Suppressor macrophage treated with lipopolysaccharide for 1 hour (primary cell): Measurements from ENCODE around the gene ADAMTS14.

Experiments
- DNase-seq, 3 donors: peaks; one replicate each; pipeline ENCODE4 v3.0.0-alpha.2; 2020 to 2022

Gene ADAMTS14

DNA sequence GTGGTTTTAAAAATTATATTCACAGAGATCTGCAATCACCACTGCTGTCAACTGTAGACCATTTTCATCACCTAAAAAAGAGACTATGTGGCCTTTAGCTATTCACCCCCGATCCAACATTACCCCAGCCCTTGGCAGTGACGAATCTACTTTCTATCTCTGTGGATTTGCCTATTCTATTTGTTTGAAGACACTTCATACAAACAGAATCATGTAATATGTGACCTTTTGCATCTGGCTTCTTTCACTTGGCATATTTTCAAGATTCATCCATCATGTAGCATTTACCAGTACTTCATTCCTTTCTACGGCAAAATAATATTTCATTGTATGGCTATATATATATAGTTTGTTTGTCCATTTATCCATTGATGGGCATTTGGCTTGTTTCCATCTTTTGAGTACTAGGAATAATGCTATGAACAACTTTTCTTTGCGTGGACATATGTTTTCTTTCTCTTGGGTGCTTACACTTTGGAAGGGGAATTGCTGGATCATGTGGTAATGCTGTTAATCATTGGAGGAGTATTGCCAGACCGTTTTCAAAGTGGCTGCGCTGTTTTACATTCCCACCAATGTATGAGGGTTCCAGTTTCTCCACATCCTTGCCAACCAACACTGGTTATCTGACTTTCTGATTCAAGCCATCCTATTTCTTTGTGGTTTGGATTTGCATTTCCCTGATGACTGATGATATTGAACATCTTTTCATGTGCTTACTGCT is 22.3 kb downstream of the ADAMTS14 start:
- DNase-seq, result no peak

DNA sequence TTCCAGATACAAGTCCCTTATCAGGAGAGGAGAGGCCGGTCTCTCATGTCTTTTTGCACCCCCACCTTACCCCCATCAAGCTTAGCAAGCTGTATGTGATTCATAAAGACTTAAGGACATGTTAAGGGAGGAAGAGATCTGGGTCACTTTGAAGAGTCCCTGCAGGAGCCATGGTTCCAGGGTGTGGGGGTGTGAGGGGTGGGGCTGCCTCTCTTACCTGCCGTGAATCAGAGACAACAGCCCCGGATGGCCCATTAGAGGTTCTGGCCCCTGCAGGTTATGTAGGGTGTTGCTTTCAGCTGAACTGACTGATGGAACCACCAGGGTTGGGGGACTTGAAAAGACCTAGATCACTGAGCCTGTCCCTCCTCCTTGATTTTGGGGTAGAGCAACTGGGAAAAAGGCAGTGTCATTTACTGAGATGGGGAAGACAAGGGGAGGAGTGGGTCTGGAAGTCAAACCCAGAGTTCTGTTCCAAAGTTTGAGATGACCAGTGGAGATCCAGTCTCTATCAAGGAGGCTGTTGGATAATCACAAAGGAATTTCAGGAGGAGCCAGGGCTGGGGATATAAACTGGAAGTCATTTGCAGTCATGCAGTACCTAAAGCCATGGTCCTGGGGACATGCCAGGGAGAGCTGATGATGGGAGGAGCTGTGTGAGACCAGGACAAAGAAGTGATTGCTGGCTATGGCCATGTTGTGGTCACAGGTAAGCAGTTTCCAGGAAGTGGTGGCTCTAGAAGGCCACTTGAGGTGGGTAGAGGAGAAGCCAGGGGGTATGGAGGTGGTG is 23.1 kb downstream of the ADAMTS14 start:
- no peak for DNase-seq

DNA sequence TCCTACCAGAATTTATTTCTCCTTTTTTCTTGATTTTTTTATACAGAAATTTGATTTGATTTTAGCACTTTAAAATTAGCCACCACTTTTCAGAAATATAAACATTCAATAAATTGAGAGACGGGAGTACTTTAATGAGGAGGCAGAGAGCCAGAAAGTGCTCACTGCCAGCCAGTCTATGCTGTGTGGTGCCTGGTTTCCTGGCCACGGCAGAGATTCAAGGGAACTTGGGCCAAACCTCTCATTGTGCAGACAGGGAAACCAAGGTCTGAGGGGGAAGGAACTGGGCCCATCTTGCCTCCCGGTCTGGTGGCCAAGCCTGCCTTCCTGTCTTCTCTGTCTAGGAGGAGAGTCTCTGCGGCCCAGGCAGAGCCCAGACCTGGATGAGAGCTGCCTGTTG is 25.9 kb downstream of the ADAMTS14 start:
- no peak for DNase-seq

DNA sequence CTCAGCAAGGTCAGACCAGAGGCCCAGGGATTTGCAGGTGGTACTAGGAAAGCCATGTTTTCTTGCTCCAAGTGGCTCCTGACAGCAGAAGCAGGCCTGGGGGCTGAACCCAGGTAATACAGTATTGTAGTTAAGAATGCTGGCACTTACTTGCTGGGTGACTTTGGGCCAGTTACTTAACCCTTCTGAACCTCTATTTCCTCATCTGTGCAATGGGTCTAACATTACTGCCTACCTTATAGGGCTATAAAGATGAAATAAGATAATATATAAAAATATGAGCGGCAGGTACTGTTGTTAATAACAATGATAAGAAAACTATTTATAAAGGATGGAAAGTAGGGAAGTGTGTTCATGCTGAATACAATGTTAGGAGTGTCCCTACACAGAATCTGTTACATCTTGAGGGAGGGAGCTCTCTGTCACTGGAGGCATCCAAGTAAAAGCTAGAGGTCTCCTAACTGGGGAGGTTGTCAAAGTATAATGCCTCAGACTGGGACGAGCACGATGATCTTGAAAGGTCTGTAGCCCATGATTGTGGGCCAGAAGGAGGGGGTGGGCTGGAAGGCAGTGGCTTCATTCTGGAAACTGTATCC is 26.9 kb downstream of the ADAMTS14 start:
- DNase-seq, result no peak

DNA sequence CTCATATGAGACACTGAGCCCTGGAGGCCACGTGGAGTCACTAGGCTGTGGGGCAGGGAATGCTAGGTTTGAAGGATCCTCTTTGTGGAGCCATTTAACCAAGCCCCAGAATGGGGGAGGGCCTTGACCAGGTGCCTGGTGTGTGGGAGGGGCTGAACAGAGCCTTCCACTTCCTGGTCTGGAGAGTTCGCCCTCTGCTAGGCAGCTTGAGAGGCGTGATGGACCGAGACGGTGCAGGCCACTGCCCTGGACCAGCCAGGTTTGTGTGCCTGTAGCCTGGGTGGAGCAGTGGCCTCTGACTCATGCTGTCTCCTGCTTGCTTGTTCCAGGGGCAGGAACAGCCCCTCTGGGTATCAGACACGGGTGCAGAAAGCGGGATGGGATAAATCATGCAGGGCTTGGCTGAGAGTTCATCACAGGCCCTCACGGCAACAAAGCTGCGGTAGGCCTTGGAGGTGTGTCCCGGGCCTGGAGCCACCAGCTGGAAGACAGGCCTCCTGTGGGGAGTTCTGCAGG is 27.4 kb downstream of the ADAMTS14 start:
- DNase-seq, result no peak

DNA sequence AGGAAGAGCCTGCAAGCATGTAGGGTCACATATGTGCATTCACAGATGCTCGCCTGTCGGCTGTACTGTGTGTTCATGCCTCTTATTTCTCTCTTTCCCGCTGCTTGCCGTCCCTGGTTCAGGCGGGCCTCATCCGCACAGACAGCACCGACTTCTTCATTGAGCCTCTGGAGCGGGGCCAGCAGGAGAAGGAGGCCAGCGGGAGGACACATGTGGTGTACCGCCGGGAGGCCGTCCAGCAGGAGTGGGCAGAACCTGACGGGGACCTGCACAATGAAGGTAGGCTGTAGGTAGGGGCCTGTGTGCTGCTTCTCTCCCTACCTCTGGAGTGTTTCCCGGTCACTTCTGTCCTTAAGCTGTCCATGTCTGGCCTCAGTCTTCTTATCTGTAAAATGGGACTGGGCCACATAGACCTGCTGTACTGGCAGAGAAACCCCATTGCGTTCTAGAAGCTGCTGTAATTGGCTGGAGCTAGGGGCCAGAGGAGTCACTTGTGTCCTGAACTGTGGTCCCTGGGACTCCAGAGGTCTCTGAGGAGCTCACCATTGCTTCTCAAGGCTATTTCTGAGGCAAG is 30.0 kb downstream of the ADAMTS14 start:
- DNase-seq, result no peak

DNA sequence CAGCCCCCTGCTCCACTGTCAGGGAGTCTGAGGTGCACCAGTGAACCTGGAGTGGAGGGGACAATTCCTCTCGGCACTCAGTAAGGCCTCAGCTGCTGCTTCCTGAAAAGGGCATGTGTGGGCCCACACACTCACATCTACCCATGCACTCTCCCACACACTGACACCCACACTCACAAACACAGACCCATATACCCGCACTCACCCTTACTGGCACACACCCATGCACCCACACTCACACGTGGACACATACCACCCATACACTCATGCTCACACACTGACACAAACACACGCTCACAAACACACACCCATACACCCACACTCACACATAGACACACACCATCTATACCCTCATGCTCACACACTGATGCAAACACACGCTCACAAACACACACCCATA is 31.9 kb downstream of the ADAMTS14 start:
- no peak for DNase-seq

DNA sequence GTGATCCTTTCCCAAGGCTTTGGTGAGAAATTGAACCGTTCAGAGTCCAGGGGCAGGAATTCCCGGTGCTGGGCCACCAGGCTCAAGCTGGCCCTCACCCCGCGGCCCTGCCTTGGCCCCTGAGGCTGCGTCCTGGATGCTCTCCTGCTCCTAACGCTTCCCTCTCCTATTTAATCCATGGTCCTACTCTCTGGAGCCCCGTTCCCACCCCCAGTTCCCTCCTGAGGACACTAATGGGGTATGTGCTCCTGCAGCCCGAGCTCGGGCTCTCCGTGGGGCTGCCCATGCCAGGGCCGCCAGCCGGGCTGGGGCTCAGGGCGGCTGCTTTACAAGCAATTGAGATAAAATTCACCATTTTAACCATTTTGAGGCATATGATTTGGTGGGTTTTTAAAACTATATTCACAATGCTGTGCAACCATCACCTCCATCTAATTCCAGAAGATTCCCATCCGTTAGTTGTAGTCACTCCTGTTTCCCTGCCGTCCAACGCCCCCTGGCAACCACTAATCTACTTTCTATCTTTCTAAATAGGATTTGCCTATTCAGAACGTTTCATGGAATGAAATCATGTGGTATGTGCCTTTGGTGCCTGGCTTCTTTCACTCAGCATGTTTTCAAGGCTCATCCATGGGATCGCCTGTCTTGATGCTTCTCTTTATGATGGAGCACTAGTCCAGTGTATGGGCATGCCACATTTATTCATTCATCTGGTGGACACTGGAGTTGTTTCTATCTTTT is 33.0 kb downstream of the ADAMTS14 start:
- no peak for DNase-seq

DNA sequence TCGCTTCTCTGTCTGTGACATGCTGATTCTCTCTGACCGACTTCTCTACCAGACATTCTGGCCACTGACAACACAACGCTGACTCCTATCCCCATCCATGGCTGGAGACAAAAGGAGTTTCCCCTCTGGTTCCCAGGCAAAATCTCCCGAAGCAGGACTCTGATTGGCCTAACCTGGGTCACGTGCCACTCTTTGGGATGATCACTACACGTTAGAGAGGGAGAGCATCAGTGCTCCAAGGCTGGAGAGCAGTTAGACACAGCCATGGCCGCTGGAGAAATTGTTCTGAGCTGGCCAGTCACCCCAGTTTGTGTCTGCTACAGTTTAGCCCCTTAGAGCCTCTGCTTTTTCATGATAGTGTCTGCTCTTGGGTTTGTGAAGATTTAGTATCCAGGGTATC is 38.9 kb downstream of the ADAMTS14 start:
- no peak for DNase-seq

DNA sequence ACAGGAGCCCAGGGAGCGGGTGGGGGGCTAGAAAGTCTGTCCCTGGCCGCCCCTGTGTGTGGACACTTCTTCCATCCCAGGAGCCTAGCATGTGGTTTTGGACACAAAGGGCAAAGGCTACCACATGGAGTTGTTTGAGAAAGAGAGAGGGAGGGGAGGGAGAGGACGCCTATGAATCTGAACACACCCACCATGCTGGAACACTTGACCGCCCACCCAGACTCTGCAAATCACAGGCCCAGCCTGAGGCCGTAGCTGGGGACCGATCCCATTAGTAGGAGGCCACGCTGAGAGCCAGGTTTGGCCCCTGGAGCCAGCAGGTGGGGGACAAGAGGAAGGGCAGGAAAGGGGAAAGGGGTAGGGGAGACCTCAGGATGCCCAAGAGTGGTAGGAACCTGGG is 39.6 kb downstream of the ADAMTS14 start:
- no peak for DNase-seq

DNA sequence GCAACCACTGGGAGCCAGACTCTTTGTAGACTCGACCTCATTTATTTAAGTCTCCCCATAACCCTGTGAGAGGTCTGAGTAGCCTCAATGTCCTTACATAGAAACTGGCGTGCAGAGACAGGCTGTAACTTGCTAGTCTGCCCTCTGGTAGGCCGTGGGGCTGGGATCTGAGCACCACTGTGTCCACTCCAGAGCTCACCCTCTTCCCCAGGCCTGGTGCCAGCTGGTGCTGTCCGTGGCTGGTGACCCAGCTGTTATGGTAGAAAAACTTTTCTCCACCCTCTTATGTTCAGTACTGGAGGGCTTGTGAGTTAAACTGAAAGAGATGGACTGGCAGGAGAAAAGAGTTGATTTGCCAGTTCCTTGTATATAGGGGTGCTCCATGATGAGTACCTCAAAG is 41.9 kb downstream of the ADAMTS14 start:
- no peak for DNase-seq

DNA sequence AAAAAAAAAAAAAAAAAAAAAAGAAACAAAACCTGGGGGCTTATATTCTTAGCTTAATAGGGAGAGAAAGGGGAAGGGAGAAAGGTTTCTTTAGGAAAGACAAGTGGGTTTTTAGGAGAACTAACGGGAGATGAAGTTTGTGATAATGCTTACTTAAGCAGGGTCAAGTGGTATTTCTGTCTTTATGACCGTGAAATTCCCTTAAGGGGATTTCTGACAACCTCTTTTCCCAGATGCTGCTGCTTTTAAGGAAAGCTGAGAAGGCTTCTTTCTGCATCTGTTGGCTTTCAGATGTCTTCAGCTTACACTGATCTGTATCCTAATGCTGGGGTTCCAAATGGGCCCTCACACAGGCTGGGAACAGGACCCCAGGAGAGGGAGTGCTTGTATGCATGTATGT is 42.6 kb downstream of the ADAMTS14 start:
- peak; percentile 25 to 53 (median 33) for DNase-seq

DNA sequence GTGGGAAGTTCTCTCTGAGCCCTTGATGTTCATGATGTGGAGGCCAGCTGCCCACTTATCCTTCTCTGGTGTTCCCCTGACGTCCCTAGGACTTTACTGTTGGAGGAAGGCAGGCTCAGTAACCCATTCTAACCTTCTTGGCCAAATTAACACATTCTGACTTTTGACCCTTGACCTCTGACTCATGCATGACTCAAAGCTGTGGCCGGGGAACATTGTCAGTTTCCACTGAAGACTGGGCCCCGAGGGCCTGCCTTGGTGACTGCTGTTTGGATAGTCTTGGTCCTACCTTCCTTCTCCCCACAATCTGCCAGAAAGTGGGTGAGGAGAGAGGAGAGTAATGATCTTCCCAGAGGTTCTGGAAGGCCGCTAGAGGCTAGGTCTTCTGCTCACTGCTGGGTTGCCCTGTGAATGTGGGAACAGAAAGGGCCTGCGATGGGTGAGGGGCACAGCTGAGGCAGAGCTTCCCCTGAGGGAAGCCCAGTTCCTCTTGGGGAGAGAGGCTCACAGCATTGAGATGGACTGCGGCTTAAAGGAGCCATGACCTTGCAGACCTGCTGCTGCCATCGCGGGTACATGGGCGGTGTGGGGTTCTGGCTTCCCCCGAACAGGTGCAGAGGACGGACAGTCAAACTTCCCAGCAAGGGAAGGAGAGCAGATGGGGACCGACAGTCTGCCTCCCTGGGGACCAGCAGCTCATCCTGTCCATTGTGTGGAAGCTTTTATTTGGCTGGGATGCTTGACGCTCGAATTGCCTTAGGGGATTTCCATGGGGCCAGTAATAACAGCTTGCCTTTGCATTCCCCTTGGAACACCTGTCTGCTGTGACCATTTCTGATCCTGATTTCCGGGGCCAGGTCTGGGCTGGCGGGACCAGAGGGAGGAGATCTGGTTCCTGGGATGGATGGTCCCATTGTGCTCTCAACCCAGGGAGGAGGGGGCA is 43.8 kb downstream of the ADAMTS14 start:
- DNase-seq, result peak; percentile 74 to 85 (median 75)

DNA sequence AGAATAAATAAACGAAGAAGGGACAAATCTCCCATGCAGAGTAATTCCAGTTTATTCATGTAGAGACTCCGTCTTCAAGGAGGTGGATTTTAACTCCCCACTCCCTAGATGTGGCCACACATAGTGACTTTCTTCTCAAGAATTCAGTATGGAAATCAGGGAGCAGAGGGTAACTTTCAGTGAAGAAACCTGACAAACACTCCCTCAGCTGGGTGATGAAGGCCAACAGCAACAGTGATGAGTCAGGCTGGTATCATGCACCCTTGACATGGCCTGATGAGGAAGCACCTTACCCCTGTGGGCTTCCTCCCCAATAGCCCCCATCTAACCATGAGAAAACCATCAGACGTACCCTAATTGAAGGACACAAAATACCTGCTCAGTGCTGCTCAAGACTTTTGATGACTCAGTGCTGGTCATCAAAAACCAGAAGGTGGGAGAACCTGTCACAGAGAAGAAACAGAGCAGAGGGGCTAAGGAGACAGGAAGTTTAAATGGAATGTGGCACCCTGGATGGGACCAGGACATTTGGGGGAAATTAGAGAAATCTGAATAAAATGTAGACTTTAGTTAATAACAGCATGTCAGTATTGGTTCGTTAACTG is 50.6 kb downstream of the ADAMTS14 start:
- DNase-seq, result peak; percentile 50 to 63 (median 63)

DNA sequence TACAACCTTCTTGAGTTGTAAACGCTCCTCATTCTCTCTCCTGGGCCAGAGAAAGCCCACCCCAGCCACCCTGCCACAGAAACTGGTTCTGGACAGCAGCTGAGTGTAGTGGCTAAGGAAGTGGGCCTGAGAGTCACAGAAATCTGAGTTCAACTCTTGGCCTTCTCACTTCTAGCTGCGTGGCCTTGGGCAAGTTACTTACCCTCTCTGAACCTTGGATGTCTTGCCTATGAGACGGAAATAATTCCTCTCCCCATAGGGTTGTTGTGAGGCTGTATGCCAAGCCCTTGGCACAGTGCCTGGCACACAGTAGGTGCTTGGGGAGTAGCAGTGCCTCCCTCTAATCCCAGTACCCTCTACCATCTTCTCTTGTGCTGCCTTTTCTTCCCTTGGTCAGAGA is 51.5 kb downstream of the ADAMTS14 start:
- DNase-seq, result no peak

DNA sequence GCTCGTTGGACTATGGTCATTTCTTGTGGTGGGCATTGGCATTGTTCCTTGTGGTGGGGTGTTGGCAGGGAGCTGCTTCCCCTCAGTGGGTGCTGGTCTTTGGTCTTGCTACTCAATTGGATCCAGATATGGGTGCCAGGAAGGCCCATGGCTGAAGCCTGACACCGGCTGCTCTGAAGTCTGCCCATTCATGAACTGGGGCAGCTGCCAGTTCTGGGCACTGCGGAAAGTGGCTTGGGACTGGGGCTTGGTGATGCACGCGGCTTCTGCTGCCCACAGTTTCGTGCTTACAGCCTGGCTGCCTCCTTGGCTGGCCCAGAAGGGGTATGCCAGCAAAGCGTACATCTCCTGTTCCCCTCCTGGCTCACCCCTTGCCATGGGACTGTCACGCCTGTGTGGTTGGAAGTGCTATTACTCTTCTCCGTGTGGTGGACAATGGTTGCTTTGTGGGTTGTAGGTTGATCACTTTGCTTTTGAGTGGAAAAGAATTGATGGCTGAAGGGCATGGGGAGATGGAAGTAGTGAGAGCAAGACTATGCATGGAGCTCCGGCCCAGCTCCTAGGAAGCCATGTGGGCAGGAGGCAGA is 54.7 kb downstream of the ADAMTS14 start:
- no peak for DNase-seq

DNA sequence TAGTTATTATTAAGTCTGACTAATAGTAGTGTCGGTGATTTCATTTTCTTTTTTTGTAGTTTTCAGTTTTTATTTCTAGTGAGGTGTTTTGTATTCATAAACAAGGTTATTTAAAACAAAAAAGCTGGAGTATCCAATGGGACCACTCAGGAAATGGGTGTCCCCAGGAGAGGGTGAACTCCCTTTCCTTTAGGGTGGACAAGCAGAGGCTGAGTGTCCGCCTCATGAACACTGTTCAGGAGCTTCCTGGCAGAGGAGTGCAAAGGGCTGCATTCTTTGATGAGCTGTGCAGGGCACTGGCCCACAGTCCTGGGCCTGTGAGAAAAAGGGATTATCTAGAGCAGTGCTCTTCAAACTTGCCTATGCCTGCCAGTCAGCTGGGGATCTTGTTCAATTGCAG is 56.0 kb downstream of the ADAMTS14 start:
- DNase-seq, result no peak

DNA sequence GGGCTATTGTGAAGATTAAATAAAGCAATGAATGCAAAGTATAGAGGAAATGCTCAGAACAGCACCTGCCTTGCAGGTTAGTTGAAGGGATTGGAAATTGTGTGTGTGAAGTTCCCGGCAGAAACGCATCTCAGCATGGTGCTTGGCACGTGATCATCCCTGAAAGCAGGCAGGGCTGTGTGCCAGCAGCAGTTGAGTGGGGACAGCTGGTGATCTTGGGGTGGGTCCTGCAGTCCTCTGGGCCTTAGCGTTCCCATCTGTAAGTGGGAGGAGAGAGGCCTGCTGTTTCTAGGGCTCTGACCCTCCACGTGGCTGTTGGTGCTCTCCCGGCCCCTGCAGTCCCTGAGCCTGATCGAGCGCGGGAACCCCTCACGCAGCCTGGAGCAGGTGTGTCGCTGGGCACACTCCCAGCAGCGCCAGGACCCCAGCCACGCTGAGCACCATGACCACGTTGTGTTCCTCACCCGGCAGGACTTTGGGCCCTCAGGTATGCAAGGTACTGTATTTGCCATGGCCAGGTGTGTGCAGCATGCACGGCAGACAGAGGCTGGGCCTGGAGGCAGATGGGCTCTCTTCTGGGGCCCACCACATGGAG is 57.6 kb downstream of the ADAMTS14 start:
- DNase-seq, result no peak

DNA sequence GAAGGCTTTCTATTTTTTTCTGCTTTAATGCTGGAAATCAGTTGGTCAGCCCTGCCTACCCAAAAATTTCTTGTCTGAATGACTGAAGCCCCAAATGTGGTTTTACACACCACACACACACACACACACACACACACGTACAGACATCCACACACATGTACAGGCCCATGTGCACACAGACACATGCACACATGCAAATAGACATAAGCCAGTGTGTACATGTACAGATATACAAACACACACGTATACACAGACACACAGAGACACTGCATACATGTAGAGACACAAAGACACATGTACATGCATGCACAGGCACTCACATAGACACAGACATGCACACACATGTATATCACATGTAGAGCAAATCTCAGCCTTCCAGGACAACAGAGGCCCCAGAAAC is 58.6 kb downstream of the ADAMTS14 start:
- DNase-seq, result no peak

DNA sequence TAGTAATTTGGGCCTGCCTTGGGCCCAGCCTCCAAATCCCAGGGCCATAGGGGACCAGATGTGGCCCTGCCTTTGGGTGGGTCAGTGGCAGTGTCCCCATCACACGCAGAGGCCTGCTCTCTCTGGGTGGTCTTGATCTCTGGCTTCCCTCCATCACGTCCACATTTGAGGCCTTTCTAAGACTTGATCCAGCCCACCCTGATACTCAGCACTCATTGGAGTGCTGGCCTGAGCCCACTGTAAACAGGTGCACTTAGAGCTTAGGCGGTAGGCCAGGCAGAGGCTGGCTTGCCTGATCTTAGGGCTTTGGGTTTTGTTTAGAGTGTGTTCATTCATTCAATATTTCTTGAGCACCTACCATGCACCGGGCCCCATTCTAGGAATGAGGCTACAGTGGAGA is 60.3 kb downstream of the ADAMTS14 start:
- DNase-seq, result no peak
